HepG2 (cell line): ENCODE data around the gene METRN. TPM values are rescaled to one million over a fixed set of nuclear protein-coding genes. Genes with fewer than 3 reads are reported as not detected.

Experiments
- CAMTA2 ChIP-seq: sonication (generic); formaldehyde crosslinking; IDR thresholded peaks from 2 replicates; pipeline ENCODE4 v1.4.0; 2020; ENCODE audit warnings: mild to moderate bottlenecking, missing genetic modification reagents, borderline replicate concordance
- CHCHD3 ChIP-seq: sonication (generic); formaldehyde crosslinking; IDR thresholded peaks from 2 replicates; pipeline ENCODE4 v1.8.0; 2022; ENCODE audit warnings: mild to moderate bottlenecking, missing genetic modification reagents, moderate library complexity
- CSRNP1 ChIP-seq: sonication (generic); formaldehyde crosslinking; IDR thresholded peaks from 2 replicates; pipeline ENCODE4 v1.8.1; 2023; ENCODE audit warnings: mild to moderate bottlenecking, missing genetic modification reagents
- CSRNP2 ChIP-seq: sonication (generic); formaldehyde crosslinking; conservative IDR thresholded peaks from 2 replicates; pipeline ENCODE4 v1.8.0; 2022; ENCODE audit warnings: low read depth, missing genetic modification reagents
- FOXK1 ChIP-seq: sonication (generic); formaldehyde crosslinking; IDR thresholded peaks from 2 replicates; pipeline ENCODE4 v1.4.0; 2020; ENCODE audit warnings: low read depth, missing genetic modification reagents, borderline replicate concordance
- FOXO1 ChIP-seq: sonication (generic); formaldehyde crosslinking; IDR thresholded peaks from 2 replicates; pipeline ENCODE4 v1.4.0; 2020; ENCODE audit warnings: missing genetic modification reagents
- HNRNPK ChIP-seq: fragments of 200-400 bp; formaldehyde crosslinking; IDR thresholded peaks from 2 replicates; pipeline ENCODE4 v1.6.1; 2018; ENCODE audit warnings: low read length, low read depth, moderate library complexity, mild to moderate bottlenecking; ENCODE audit not compliant: poor library complexity, severe bottlenecking
- JUN ChIP-seq: sonication (generic); formaldehyde crosslinking; IDR thresholded peaks from 2 replicates; pipeline ENCODE4 v1.4.0; 2020; ENCODE audit warnings: mild to moderate bottlenecking, missing genetic modification reagents
- MIXL1 ChIP-seq: IDR thresholded peaks from 2 replicates; pipeline ENCODE4 v1.6.1; 2016
- MNT ChIP-seq: fragments of 450-650 bp; IDR thresholded peaks from 2 replicates; pipeline ENCODE4 v1.6.1; 2016
- SYNCRIP ChIP-seq: fragments of 200-400 bp; formaldehyde crosslinking; IDR thresholded peaks from 2 replicates; pipeline ENCODE4 v1.6.1; 2018; ENCODE audit warnings: mild to moderate bottlenecking, low read depth, low read length; ENCODE audit not compliant: insufficient read depth
- ZKSCAN1 ChIP-seq: fragments of 150-350 bp; IDR thresholded peaks from 2 replicates; pipeline ENCODE4 v1.6.1; 2014; ENCODE audit warnings: low read length
- ZNF331 ChIP-seq: sonication (generic); formaldehyde crosslinking; IDR thresholded peaks from 2 replicates; pipeline ENCODE4 v1.4.0; 2020; ENCODE audit warnings: missing genetic modification reagents
- ZNF674 ChIP-seq: sonication (generic); formaldehyde crosslinking; IDR thresholded peaks from 2 replicates; pipeline ENCODE4 v1.5.0; 2020; ENCODE audit warnings: low read depth, mild to moderate bottlenecking, missing genetic modification reagents
- ZNF883 ChIP-seq: sonication (generic); formaldehyde crosslinking; IDR thresholded peaks from 2 replicates; pipeline ENCODE4 v1.5.1; 2020; ENCODE audit warnings: mild to moderate bottlenecking, missing genetic modification reagents; ENCODE audit errors: not compliant biosample characterization
- polyA plus RNA-seq, 8 experiments: library from polyadenylated mRNA; depleted of rRNA in 3 of 8; stranded (reverse) in 7 of 8; unstranded in 1 of 8; fragments of >200 nt; fragmentation: Illumina TruSeq in 4 of 8; extraction: Trizol in 4 of 8; gene quantifications; 2 replicates each; pipeline versions ENCODE4 v1.2.1 to v1.2.3, GENCODE V29; 2011 to 2016; ENCODE audit warnings: low read depth in 4 of 8, missing spikeins in 1 of 8, mixed read lengths in 1 of 8; ENCODE audit not compliant: insufficient read depth in 1 of 8
- total RNA-seq, 5 experiments: library from RNA; depleted of rRNA; stranded (reverse); fragments of >200 nt; fragmentation: Illumina TruSeq; extraction: Trizol; gene quantifications; 2 replicates each; pipeline ENCODE4 v1.2.3, GENCODE V29; 2016; ENCODE audit warnings: low read depth in 1 of 5
- TF ChIP-seq, protein P1 (sequence below): sonication (generic); formaldehyde crosslinking; IDR thresholded peaks from 2 replicates; pipeline ENCODE4 v1.4.0; 2020; ENCODE audit warnings: missing genetic modification reagents, mild to moderate bottlenecking, borderline replicate concordance

Gene METRN
- total and polyA plus RNA-seq, 2 of the 13 experiments (the other 11 are each of a cell fraction or from before 2014, with no cell fraction given): 25.5 to 46.1 TPM

GRCh38 chr16:678858-679813 lies 35.8 kb upstream of the METRN start (continued):
- TF ChIP-seq SYNCRIP: no peak
- no peak for TF ChIP-seq FOXO1 (CRISPR knock-in tag)
- TF ChIP-seq MIXL1 (CRISPR knock-in tag): no peak; the same call in 1 of the 2 replicates
- TF ChIP-seq ZNF674: peak; percentile 33; the same call in 1 of the 2 replicates
- TF ChIP-seq, protein P1, sequence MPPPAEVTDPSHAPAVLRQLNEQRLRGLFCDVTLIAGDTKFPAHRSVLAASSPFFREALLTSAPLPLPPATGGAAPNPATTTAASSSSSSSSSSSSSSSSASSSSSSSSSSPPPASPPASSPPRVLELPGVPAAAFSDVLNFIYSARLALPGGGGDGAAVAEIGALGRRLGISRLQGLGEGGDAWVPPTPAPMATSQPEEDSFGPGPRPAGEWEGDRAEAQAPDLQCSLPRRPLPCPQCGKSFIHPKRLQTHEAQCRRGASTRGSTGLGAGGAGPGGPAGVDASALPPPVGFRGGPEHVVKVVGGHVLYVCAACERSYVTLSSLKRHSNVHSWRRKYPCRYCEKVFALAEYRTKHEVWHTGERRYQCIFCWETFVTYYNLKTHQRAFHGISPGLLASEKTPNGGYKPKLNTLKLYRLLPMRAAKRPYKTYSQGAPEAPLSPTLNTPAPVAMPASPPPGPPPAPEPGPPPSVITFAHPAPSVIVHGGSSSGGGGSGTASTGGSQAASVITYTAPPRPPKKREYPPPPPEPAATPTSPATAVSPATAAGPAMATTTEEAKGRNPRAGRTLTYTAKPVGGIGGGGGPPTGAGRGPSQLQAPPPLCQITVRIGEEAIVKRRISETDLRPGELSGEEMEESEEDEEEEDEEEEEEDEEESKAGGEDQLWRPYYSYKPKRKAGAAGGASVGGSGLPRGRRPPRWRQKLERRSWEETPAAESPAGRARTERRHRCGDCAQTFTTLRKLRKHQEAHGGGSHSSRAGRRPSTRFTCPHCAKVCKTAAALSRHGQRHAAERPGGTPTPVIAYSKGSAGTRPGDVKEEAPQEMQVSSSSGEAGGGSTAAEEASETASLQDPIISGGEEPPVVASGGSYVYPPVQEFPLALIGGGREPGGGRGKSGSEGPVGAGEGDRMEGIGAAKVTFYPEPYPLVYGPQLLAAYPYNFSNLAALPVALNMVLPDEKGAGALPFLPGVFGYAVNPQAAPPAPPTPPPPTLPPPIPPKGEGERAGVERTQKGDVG (CRISPR knock-in tag): peak; percentile 62; the same call in 1 of the 2 replicates
- TF ChIP-seq CHCHD3 (CRISPR knock-in tag): no peak
- TF ChIP-seq FOXK1: no peak
- TF ChIP-seq HNRNPK: no peak
- 0 out of 2 replicates have a peak, but pooled peaks have one; percentile 37 for TF ChIP-seq ZNF331 (CRISPR knock-in tag)
- no peak for TF ChIP-seq ZKSCAN1
- no peak for TF ChIP-seq MNT
- no peak for TF ChIP-seq CSRNP2 (CRISPR knock-in tag)
- peak; percentile 82 for TF ChIP-seq ZNF883 (CRISPR knock-in tag)
- TF ChIP-seq CSRNP1 (CRISPR knock-in tag): 0 out of 2 replicates have a peak, but pooled peaks have one; percentile 48
- no peak for TF ChIP-seq CAMTA2 (CRISPR knock-in tag)
- TF ChIP-seq JUN (CRISPR knock-in tag): no peak
